ENCODE results near the gene HYAL1.

The HYAL1 gene

GRCh38 chr3:50304601-50305000 is 1.2 kb upstream of the HYAL1 start:
- TF ChIP-seq, protein P1, sequence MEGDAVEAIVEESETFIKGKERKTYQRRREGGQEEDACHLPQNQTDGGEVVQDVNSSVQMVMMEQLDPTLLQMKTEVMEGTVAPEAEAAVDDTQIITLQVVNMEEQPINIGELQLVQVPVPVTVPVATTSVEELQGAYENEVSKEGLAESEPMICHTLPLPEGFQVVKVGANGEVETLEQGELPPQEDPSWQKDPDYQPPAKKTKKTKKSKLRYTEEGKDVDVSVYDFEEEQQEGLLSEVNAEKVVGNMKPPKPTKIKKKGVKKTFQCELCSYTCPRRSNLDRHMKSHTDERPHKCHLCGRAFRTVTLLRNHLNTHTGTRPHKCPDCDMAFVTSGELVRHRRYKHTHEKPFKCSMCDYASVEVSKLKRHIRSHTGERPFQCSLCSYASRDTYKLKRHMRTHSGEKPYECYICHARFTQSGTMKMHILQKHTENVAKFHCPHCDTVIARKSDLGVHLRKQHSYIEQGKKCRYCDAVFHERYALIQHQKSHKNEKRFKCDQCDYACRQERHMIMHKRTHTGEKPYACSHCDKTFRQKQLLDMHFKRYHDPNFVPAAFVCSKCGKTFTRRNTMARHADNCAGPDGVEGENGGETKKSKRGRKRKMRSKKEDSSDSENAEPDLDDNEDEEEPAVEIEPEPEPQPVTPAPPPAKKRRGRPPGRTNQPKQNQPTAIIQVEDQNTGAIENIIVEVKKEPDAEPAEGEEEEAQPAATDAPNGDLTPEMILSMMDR (IDR thresholded peaks at IDR 0.05): no peak

- TF ChIP-seq, protein P1 (IDR thresholded peaks at IDR 0.05): no peak
Observed at GRCh38 chr3:50302095-50303012, 1.0 kb downstream of the HYAL1 start.

GRCh38 chr3:50300681-50301254 is 2.6 kb downstream of the HYAL1 start:
- TF ChIP-seq, protein P1 (IDR thresholded peaks at IDR 0.05): no peak

DNA sequence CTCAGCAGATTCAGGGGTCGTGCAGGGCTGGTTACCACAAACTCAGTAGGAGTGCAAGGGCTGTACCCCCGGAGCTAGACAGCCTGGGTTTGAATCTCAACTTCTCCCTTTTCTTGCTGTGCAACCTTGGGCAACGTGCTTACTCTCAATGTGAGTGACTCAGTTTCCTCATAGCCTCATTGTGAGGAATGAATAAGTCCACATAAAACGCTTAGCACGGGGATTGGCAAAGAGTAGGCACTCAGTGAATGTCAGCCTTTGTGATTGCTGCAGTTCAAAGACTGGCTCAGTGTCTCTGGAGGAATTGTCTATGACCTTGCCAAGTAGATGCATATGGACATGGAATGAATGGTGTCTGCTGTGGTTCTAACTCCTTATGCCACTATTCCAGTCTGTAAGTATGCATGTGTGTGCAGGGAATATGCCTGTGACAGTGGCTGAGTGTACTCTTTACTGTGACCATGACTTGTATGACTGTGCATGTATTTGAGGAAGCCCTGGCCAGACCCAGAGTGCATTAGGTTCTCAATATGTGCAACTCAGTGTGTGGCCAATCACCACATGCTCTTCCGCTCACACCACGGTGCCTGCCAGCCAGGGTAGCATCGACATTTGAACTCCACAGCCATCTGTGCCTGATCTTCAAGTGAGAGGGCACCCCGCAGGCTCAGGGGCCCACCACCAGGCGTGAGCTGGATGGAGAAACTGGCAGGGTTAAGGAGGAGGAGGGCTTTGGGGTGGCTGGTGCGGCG is 3.3 kb downstream of the HYAL1 start:
- TF ChIP-seq, protein P1 (IDR thresholded peaks at IDR 0.05): no peak

DNA sequence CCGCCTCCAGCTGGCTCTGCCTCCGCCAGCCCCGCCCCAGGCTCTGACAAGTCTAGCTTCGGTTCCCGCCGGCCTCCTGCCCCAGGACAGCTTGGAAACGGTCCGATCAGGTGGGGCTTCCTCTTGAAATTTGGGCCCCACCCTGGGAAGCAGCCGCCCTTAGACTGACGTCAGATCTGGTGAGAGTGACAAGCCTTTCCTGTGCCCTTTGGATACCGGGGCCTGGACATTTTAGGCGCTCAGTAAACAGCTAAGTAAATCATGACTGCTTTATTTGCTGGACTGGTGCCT is 3.8 kb downstream of the HYAL1 start:
- TF ChIP-seq, protein P1 (IDR thresholded peaks at IDR 0.05): no peak

GRCh38 chr3:50298836-50299637 is 4.3 kb downstream of the HYAL1 start, which contains the start of the genes HYAL3 and NAA80:
HYAL3 (minus strand) TSS chr3:50299405; CDS start chr3:50295602, 3,803 bp downstream.
NAA80 (minus strand) TSS chr3:50299405; CDS start chr3:50297463, 1,942 bp downstream.
- TF ChIP-seq, protein P1 (IDR thresholded peaks at IDR 0.05): peak; percentile 40; the same call in 1 of the 2 replicates

All from LNCAP (cell line).